ENCODE data around the gene MGRN1. TPM values are rescaled to one million over a fixed set of nuclear protein-coding genes. Genes with fewer than 3 reads are reported as not detected.
A peak's percentile ranks its signal among the peaks of the same experiment; 100 is the strongest.

The MGRN1 gene
- total RNA-seq, 1 donor from 2014 or later, result 79.7 TPM

- peak; percentile 41 for DNase-seq (ENCODE audit: low read depth, low spot score)
- Mint-ChIP-seq H3K4me3 (peak overlapping the region; percentile 79), H3K9me3 (no peaks in the 10 kb centered on the region), H3K36me3 (ENCODE audit: low read depth) (no peaks in the 10 kb centered on the region), H3K4me1 (peaks cover 10% of the 10 kb centered on the region), H3K27ac (ENCODE audit: unreplicated experiment) (no peak overlapping the region), H3K27me3 (ENCODE audit: low read depth) (no peaks in the 10 kb centered on the region)
- TF ChIP-seq, protein P1, sequence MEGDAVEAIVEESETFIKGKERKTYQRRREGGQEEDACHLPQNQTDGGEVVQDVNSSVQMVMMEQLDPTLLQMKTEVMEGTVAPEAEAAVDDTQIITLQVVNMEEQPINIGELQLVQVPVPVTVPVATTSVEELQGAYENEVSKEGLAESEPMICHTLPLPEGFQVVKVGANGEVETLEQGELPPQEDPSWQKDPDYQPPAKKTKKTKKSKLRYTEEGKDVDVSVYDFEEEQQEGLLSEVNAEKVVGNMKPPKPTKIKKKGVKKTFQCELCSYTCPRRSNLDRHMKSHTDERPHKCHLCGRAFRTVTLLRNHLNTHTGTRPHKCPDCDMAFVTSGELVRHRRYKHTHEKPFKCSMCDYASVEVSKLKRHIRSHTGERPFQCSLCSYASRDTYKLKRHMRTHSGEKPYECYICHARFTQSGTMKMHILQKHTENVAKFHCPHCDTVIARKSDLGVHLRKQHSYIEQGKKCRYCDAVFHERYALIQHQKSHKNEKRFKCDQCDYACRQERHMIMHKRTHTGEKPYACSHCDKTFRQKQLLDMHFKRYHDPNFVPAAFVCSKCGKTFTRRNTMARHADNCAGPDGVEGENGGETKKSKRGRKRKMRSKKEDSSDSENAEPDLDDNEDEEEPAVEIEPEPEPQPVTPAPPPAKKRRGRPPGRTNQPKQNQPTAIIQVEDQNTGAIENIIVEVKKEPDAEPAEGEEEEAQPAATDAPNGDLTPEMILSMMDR (conservative IDR thresholded peaks at IDR 0.05), result no peak
Measured at GRCh38 chr16:4613636-4614570, 10.7 kb upstream of the MGRN1 start.

- H3K9me3 Mint-ChIP-seq, result no peaks in the 10 kb centered on the region
- H3K4me3 Mint-ChIP-seq, result peak within 1 kb of the TSS; percentile 94
- H3K27me3 Mint-ChIP-seq (ENCODE audit: low read depth), result no peaks in the 10 kb centered on the region
- H3K4me1 Mint-ChIP-seq, result peaks cover 10% of the 10 kb centered on the region
- H3K36me3 Mint-ChIP-seq (ENCODE audit: low read depth), result no peaks in the 10 kb centered on the region
- DNase-seq (ENCODE audit: low read depth, low spot score), result peak; percentile 68
- peak within 1 kb of the TSS; percentile 82 for H3K27ac Mint-ChIP-seq (ENCODE audit: unreplicated experiment)
- TF ChIP-seq, protein P1 (conservative IDR thresholded peaks at IDR 0.05), result no peak
Measured at GRCh38 chr16:4614571-4615383, 9.8 kb upstream of the MGRN1 start, which contains the start of gene UBALD1. Gene UBALD1 (minus strand): TSS chr16:4614888. CDS start chr16:4614797, 91 bp downstream.

DNA sequence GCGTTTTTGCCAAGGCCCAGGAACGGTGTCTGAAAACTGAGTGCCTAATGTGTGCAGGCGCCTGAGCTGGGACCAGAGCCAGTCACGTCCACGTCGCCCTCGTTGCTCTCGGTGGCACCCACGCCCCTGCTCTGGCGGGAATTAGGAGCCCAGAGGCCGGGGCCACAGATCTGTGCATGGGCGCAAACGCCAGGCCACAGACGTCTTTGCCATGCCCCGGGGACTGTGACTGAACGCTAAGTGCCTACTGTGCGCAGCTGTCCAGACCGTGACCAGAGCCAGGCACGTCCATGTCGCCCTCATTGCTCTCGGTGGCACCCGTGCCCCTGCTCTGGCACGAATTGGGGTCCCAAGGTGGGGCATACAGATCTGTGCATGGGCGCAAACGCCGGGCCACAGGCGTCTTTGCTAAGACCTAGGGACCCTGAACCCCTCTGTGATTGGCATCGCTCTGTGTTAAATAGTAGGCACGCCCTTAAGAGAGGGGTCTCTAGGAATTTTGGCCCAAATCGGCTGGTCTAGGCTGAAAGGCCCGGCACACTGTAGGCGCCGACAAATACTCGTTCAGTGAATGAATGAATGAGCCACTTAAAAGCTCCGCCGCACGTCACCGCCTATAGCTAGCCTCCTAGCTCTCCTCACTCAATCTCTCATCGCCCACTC is 9.1 kb upstream of the MGRN1 start:
- peaks cover 10% of the 10 kb centered on the region for H3K4me1 Mint-ChIP-seq
- no peaks in the 10 kb centered on the region for H3K9me3 Mint-ChIP-seq
- TF ChIP-seq, protein P1 (conservative IDR thresholded peaks at IDR 0.05), result no peak
- peak overlapping the region; percentile 82 for H3K27ac Mint-ChIP-seq (ENCODE audit: unreplicated experiment)
- no peak for DNase-seq (ENCODE audit: low read depth, low spot score)
- no peaks in the 10 kb centered on the region for H3K36me3 Mint-ChIP-seq (ENCODE audit: low read depth)
- no peaks in the 10 kb centered on the region for H3K27me3 Mint-ChIP-seq (ENCODE audit: low read depth)
- peak overlapping the region; percentile 93 for H3K4me3 Mint-ChIP-seq

DNA sequence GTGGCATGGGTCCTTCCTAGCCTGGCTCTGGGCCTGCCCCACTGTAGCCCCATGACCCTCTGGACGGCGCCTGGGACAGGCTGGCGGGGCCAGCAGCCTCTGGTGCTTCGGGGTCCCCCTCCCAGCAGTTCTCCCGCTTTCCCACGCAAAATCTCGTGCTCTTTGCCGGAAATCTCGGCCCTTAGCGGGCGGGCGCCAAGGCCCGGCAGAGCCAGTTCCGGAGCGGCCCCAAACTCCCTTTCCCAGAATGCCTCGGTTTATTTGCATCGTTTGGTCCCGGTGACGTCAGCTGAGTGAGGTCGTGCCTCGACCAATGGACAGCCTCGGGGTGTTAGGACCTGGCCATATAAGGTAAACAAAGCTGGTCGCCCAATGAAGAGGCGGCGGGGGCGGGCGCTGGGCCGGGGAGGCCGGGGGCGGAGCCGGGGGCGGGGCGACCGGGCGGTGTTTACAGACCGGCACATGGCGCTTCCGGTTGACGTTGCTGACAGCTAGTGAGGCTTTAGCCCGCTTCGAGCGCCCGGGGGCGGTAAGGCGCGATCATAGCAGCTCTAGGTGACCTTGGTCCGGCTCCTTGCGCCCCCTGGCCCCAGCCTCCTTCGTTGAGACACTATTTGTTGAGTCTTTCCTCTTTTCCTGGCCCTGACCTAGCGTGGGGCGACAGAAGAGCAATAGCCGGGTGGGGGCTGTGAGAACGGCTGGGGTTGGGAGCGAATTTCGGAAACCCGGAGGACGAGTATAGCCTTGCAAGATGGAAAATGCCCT is 8.4 kb upstream of the MGRN1 start:
- Mint-ChIP-seq H3K4me1 (peaks cover 10% of the 10 kb centered on the region), H3K4me3 (peak overlapping the region; percentile 93), H3K9me3 (no peaks in the 10 kb centered on the region), H3K27ac (ENCODE audit: unreplicated experiment) (peak overlapping the region; percentile 99), H3K27me3 (ENCODE audit: low read depth) (no peaks in the 10 kb centered on the region), H3K36me3 (ENCODE audit: low read depth) (no peaks in the 10 kb centered on the region)
- DNase-seq (ENCODE audit: low read depth, low spot score), result peak; percentile 95
- TF ChIP-seq, protein P1 (conservative IDR thresholded peaks at IDR 0.05), result peak; percentile 42
